ENCODE data around the gene ACVR1.
"Not testable (repeated sequence)": the region's sequence is repeated elsewhere in the genome, so short reads cannot be mapped to it uniquely, and the experiment has no call there.

The ACVR1 gene

GRCh38 chr2:157827377-157827776 lies 48.8 kb downstream of the ACVR1 start:
- DNase-seq (ENCODE audit: low read depth): no peak
- no peak overlapping the region for H3K4me3 ChIP-seq (ENCODE audit: low read depth, low read length)
- TF ChIP-seq CTCF (IDR thresholded peaks at IDR 0.05; ENCODE audit: low read depth, low read length, missing control alignments): no peak

DNA sequence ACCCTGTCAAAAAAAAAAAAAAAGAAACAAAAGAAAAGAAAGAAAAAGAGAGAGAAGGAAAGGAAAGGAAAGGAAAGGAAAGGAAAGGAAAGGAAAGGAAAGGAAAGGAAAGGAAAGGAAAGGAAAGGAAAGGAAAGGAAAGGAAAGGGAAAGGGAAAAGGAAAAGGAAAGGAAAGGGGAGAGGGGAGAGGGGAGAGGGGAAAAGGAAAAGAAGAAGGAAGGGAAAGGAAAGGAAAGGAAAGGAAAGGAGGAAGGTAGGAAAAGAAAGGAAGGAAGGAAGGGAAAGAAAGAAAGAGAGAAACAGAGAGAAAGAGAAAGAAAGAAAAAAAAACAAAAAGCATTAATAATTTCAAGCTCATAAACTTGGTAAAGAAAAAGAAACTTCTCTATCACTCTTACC lies 49.5 kb downstream of the ACVR1 start:
- not testable (repeated sequence) for H3K4me3 ChIP-seq (ENCODE audit: low read depth, low read length); DNase-seq (ENCODE audit: low read depth)

GRCh38 chr2:157825885-157826284 lies 50.2 kb downstream of the ACVR1 start:
- TF ChIP-seq CTCF (IDR thresholded peaks at IDR 0.05; ENCODE audit: low read depth, low read length, missing control alignments): no peak
- no peak for DNase-seq (ENCODE audit: low read depth)
- H3K4me3 ChIP-seq (ENCODE audit: low read depth, low read length): no peak overlapping the region

- no peak overlapping the region for H3K4me3 ChIP-seq (ENCODE audit: low read depth, low read length)
- no peak for TF ChIP-seq CTCF (IDR thresholded peaks at IDR 0.05; ENCODE audit: low read depth, low read length, missing control alignments)
- no peak for DNase-seq (ENCODE audit: low read depth)
Observed at GRCh38 chr2:157822993-157823392, 53.1 kb downstream of the ACVR1 start.

DNA sequence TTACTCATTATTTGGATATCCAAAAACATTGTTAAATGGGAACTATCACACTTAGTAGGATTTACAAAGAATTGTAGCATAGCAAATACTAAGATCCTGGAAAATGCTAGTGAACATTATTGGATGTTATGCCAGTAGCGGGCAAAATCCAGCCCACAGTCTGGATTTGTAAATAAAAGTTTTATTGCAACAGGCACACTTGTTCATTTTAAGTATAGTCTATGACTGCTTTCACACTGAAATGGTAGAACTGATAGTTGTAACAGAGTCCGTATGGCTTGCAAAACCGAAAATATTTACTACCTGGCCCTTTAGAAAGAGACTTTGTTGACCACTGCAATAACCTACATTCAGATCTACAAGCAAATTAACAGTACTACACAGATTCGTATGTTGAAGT lies 53.6 kb downstream of the ACVR1 start:
- DNase-seq (ENCODE audit: low read depth): no peak
- no peak overlapping the region for H3K4me3 ChIP-seq (ENCODE audit: low read depth, low read length)
- no peak for TF ChIP-seq CTCF (IDR thresholded peaks at IDR 0.05; ENCODE audit: low read depth, low read length, missing control alignments)

GRCh38 chr2:157821519-157822131 lies 54.5 kb downstream of the ACVR1 start:
- no peak for DNase-seq (ENCODE audit: low read depth)
- TF ChIP-seq CTCF (IDR thresholded peaks at IDR 0.05; ENCODE audit: low read depth, low read length, missing control alignments): no peak
- H3K4me3 ChIP-seq (ENCODE audit: low read depth, low read length): no peak overlapping the region

GRCh38 chr2:157820193-157820592 lies 55.9 kb downstream of the ACVR1 start:
- no peak for TF ChIP-seq CTCF (IDR thresholded peaks at IDR 0.05; ENCODE audit: low read depth, low read length, missing control alignments)
- DNase-seq (ENCODE audit: low read depth): no peak
- H3K4me3 ChIP-seq (ENCODE audit: low read depth, low read length): no peak overlapping the region
